Activated CD4-positive, alpha-beta T cell treated with anti-CD3 and anti-CD28 coated beads, Interleukin-2, amount 10 ng/mL, durations not matched to agents 7 days and 5 days (primary cell): ENCODE data around the gene NFIA. TPM values are rescaled to one million over a fixed set of nuclear protein-coding genes. Genes with fewer than 3 reads are reported as not detected.

ENCODE experiments used
- CTCF ChIA-PET: fragments of 350-600 bp; sonication (Branson Sonifier 250); formaldehyde crosslinking; loops from one replicate; lab custom pipeline; 2021; ENCODE audit warnings: antibody characterized with exemption; lab: Charles Lee
- POLR2A ChIA-PET: fragments of 350-600 bp; sonication (Branson Sonifier 250); formaldehyde crosslinking; loops from one replicate; lab custom pipeline; 2021; ENCODE audit warnings: antibody characterized with exemption; lab: Charles Lee
- DNase-seq: peaks from one replicate; pipeline ENCODE4 v3.0.0-alpha.2; 2020
- H3K27ac Mint-ChIP-seq: one replicate; pipeline ENCODE4 v1.8.0; 2021; ENCODE audit warnings: mild to moderate bottlenecking, moderate library complexity, mixed read lengths
- H3K27me3 Mint-ChIP-seq: one replicate; pipeline ENCODE4 v1.8.0; 2021; ENCODE audit warnings: mixed read lengths
- H3K36me3 Mint-ChIP-seq: one replicate; pipeline ENCODE4 v1.8.0; 2021; ENCODE audit warnings: low read depth, mixed read lengths
- H3K4me1 Mint-ChIP-seq: one replicate; pipeline ENCODE4 v1.8.0; 2021; ENCODE audit warnings: mixed read lengths
- H3K4me3 Mint-ChIP-seq: one replicate; pipeline ENCODE4 v1.8.0; 2021; ENCODE audit warnings: mild to moderate bottlenecking, moderate library complexity, mixed read lengths
- H3K9me3 Mint-ChIP-seq: one replicate; pipeline ENCODE4 v1.8.0; 2021; ENCODE audit warnings: mixed read lengths
- total RNA-seq, 2 experiments: library from RNA; stranded (reverse); gene quantifications; one replicate each; pipeline ENCODE4 v1.2.3, GENCODE V29; 2021

The NFIA gene
- total RNA-seq, 2 experiments from 2014 or later, result 0.97 to 1.6 TPM

DNA sequence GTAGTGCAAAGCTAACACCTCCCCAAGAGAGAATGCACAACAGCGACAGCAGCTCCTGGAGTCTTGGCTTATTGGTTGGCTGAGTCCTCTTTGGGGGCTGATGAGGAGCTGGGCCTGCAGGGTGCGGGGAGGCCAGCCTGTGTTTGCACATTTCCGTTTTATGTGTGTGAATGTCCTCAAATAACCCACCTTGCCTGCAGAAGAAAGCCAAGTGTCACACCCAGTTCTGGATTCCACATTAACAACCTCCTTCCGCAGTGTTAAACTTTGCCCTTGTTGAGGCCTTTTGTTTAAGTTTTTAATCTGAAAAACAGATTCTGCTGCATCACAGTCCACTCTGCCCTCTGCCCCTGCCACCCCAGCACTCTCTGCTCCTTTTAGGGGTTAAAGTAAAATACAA lies 368.1 kb downstream of the NFIA start:
- H3K27me3 Mint-ChIP-seq, result peaks cover 2% of the 10 kb centered on the region
- DNase-seq, result no peak
- H3K9me3 Mint-ChIP-seq, result no peaks in the 10 kb centered on the region
- H3K4me3 Mint-ChIP-seq, result no peak overlapping the region
- ChIA-PET CTCF (no interaction called here), POLR2A (interaction anchor here (0.5 kb wide), 1 partner anchor 1446 kb away, joined by 3 read pairs; no protein-coding TSS in a partner anchor)
- no peaks in the 10 kb centered on the region for H3K36me3 Mint-ChIP-seq
- H3K27ac Mint-ChIP-seq, result no peak overlapping the region
- H3K4me1 Mint-ChIP-seq, result peaks cover 6% of the 10 kb centered on the region

DNA sequence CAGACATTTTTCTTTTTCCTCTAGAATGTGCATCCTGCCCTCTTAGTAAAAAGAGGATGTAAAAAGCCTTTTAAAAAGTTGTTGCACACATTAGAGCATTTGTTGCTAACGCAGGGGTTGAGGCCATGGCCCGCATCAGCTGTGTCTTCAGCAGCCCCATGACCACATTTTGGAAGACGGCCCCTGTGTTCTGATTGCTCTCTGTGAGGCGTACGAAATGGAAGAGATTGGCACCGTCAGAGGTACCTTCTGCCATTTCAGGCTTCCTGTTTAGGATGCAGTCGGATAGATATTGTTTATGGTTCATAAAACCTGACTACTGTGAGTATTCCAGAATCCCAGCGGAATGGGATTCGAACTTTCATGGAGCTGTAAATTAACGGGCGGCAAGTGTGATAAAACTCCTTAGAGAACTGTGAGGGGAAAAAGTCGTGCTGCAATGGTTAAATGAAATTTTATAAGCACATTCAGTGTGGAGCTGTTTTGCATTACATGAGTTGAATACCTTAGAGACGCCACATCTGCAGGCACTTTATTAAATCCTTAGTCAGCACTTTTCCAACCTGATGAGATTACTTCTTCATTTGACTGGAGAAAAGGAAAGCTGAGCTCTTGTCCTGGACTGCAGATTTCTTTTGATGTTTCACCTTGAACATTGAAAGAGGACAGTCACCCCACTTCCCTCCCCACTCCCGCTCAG lies 368.7 kb downstream of the NFIA start:
- Mint-ChIP-seq H3K4me3 (no peak overlapping the region), H3K4me1 (peaks cover 6% of the 10 kb centered on the region), H3K9me3 (no peaks in the 10 kb centered on the region), H3K36me3 (no peaks in the 10 kb centered on the region), H3K27me3 (peaks cover 2% of the 10 kb centered on the region), H3K27ac (no peak overlapping the region)
- ChIA-PET POLR2A (interaction anchor here (0.5 kb wide), 1 partner anchor 1446 kb away, joined by 3 read pairs; no protein-coding TSS in a partner anchor), CTCF (no interaction called here)
- no peak for DNase-seq

DNA sequence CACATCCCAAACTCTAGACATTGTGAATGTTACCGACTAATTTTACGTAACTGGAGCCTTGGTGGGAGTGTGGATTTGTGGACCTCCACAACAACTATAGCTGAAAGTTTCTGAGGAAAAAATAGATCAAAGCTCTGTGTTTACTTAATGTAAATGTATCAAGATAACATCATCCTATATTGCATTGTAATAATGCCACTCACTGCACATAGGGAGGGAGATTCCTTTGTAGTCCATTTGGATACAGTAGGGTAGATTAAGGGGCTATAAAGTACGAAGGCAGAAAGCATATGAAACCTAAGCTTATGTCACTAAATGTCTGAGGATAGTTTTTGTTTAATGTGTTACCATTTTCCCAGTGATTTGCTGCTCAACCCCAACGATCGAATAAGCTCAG lies 369.2 kb downstream of the NFIA start:
- CTCF ChIA-PET, result interaction anchor here (0.9 kb wide), 1 partner anchor 473 kb away, joined by 3 read pairs; no protein-coding TSS in a partner anchor
- Mint-ChIP-seq H3K4me3 (no peak overlapping the region), H3K27ac (no peak overlapping the region), H3K27me3 (peaks cover 2% of the 10 kb centered on the region), H3K36me3 (no peaks in the 10 kb centered on the region), H3K9me3 (no peaks in the 10 kb centered on the region), H3K4me1 (peaks cover 6% of the 10 kb centered on the region)
- DNase-seq, result no peak
- POLR2A ChIA-PET, result no interaction called here

DNA sequence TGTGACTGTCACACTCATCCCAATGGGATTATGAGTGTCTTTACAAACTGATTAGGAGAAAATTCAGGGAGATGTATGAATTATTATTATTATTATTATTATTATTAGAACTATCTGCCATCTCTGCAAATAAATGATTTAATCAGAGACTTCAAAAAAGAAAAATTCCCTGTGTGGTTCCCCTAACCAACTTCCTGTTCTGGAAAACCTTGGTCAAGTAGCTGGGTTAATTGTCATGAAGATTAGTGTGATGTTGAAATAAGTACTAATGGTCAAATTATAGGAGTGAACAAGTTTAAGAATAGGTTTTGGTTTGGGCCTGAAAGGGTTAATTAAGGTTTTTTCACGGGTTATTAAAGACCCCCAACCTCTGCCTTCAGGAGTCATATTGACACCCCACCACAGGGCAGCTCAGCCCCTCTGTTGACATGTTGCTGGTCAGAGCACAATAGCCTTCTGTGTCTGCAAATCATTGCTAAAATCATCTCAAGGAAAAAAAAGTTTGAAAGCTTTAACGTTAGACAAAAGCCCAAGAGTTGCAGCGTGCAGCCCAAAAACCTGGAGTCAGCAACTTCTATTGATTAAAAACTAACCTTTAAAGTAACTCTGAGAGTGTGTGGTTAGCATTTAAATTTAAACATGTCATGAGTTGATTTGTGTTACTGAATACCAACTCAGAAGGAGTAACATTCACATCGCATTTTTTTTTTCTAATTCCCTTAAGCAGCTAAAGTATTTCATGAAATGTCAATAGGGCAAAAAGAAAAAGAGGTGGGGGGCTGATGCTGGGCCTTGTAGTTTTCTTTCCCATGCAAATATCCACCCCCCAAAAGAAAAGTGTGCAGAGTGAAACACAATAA lies 370.0 kb downstream of the NFIA start:
- no peaks in the 10 kb centered on the region for H3K9me3 Mint-ChIP-seq
- ChIA-PET POLR2A (no interaction called here), CTCF (interaction anchor here (0.6 to 1.0 kb wide), 4 partner anchors 253 to 630 kb away, joined by 3 to 5 read pairs (median 3); no protein-coding TSS in a partner anchor)
- peaks cover 6% of the 10 kb centered on the region for H3K4me1 Mint-ChIP-seq
- DNase-seq, result no peak
- H3K4me3 Mint-ChIP-seq, result no peak overlapping the region
- H3K36me3 Mint-ChIP-seq, result no peaks in the 10 kb centered on the region
- no peak overlapping the region for H3K27ac Mint-ChIP-seq
- H3K27me3 Mint-ChIP-seq, result peaks cover 2% of the 10 kb centered on the region

DNA sequence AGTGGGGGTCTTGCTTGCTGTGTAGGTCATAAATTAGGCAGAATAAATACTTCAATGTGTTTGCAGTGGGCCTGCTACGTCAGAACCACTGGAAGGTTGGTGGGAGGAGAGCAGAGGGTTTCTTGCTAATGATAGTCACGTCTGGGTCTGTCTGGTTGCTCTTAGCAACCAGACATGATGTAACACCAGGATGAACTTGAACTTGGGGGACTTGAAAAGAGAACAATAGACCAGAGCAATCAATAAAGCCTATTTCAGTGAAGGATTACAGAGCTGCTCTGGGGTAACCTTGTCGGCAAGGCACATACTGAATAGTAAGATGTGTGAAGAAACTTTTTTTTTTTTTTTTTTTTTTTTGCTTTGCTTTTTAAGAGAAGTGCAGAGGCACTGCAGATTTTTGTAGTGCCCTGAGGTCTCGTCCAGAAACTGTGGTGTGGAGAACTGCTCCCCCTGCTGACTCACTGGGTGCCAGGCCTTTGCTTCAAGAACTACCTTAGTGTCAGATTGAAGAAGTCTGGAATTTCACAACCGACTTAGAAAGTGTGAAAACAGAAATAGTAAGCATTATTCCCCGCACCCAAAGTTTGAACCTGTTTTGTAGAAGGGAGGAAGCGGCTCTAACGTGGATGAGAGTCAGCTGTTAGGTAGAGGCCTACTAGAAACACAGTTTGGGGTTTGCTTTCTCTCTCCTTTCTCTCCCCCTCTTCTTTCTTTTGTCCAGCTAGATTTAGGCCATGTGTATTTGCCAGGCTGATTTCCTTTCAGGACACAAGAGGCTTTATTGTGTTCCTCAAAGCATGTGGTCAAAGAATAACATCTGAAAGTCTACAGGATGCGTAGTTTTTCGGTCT lies 371.0 kb downstream of the NFIA start:
- DNase-seq, result peak; percentile 70
- peaks cover 6% of the 10 kb centered on the region for H3K4me1 Mint-ChIP-seq
- H3K9me3 Mint-ChIP-seq, result no peaks in the 10 kb centered on the region
- H3K27ac Mint-ChIP-seq, result peak overlapping the region; percentile 13
- H3K36me3 Mint-ChIP-seq, result no peaks in the 10 kb centered on the region
- peaks cover 2% of the 10 kb centered on the region for H3K27me3 Mint-ChIP-seq
- H3K4me3 Mint-ChIP-seq, result no peak overlapping the region
- POLR2A ChIA-PET, result no interaction called here
- CTCF ChIA-PET, result interaction anchor here (0.6 to 1.0 kb wide), 6 partner anchors 10 to 629 kb away, joined by 3 to 5 read pairs (median 4); no protein-coding TSS in a partner anchor

DNA sequence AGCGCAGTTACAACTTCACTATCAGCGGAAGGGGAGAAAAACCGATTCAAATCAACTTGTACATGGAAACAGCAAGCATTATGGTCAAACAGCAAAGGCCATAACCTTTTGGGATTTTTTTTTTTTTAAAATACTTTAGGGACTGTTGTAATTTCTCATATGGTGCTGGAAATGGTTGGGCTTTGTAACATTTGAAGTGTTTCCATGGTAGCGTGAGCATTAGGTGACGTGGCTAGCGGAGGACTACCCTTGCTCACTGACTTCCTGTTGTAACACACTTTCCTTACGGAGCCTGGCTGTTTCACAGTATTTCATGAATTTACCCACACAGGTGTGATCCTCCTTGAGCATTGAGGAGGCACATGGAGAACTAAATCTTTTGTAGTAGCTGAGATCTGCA lies 373.0 kb downstream of the NFIA start:
- no peaks in the 10 kb centered on the region for H3K36me3 Mint-ChIP-seq
- no peak overlapping the region for H3K4me3 Mint-ChIP-seq
- H3K27ac Mint-ChIP-seq, result no peak overlapping the region
- no peak for DNase-seq
- H3K4me1 Mint-ChIP-seq, result peaks cover 6% of the 10 kb centered on the region
- H3K27me3 Mint-ChIP-seq, result peaks cover 2% of the 10 kb centered on the region
- CTCF ChIA-PET, result no interaction called here
- no peaks in the 10 kb centered on the region for H3K9me3 Mint-ChIP-seq
- POLR2A ChIA-PET, result no interaction called here

DNA sequence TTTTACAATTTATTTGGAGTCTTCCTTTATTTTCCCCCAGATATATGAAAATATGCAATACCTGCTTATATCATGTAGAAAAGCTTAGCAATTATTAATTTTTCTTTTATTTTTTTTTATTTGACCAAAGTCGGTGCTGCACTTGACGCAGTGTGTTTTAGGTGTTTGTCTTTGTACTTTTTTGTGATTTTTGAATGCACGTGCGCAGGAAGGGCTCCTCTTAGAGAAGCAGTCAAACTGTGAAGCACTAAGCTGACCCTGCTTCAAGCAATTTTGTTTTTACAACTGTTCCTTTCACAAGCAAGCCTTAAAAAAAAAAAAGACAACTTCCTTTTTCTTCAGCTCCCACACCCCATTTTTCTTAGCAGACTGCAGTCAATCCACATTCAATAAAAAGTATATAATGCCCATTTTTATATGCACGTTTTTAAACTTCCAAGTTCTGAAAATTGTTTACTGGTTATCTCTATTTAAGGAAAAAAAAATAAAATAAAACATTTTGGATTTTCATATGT lies 375.2 kb downstream of the NFIA start:
- Mint-ChIP-seq H3K36me3 (no peaks in the 10 kb centered on the region), H3K4me3 (no peak overlapping the region), H3K4me1 (peaks cover 6% of the 10 kb centered on the region), H3K27me3 (no peaks in the 10 kb centered on the region), H3K9me3 (no peaks in the 10 kb centered on the region), H3K27ac (no peak overlapping the region)
- DNase-seq, result no peak
- CTCF ChIA-PET, result no interaction called here
- POLR2A ChIA-PET, result no interaction called here

DNA sequence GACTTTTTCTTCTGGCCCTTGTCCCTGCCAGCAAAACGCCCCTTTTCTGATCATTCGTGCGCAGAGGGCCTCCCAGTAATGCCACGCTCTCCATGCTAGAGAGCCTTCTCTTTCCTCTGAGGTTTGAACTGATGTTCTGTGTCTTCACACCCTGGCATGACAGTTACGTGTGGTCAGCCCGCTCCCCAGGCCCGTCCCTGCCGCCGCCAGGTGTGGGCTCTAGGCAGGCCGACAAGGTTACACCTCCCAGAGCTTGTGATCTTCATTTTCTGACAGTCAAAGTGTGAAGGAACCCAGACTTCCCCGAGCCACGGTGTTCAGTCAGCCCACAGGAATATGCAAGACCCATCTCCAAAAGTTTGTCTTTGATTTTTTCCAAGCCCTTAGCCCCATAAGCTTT lies 377.0 kb downstream of the NFIA start:
- Mint-ChIP-seq H3K4me1 (peaks cover 4% of the 10 kb centered on the region), H3K36me3 (no peaks in the 10 kb centered on the region), H3K27ac (no peak overlapping the region), H3K4me3 (no peak overlapping the region), H3K27me3 (no peaks in the 10 kb centered on the region), H3K9me3 (no peaks in the 10 kb centered on the region)
- ChIA-PET POLR2A (no interaction called here), CTCF (no interaction called here)
- DNase-seq, result no peak

DNA sequence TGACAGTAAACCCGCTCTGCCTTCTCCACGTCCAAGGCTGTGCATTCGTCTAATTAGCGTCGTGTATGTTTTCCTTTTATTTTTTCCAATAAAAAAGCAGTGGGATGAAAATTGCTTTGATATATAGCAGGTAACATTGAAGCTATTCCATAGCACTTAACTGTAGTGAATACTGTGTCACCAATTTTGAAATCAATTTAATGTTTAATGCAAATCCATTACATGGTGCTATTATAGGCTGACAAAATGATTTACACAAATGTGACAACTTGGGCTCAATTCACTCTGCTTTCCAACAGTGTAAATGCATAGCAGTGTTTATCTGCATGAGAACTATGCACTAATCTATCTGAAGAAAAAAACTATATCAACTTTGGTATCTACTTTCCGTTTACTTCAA lies 377.8 kb downstream of the NFIA start:
- POLR2A ChIA-PET, result no interaction called here

DNA sequence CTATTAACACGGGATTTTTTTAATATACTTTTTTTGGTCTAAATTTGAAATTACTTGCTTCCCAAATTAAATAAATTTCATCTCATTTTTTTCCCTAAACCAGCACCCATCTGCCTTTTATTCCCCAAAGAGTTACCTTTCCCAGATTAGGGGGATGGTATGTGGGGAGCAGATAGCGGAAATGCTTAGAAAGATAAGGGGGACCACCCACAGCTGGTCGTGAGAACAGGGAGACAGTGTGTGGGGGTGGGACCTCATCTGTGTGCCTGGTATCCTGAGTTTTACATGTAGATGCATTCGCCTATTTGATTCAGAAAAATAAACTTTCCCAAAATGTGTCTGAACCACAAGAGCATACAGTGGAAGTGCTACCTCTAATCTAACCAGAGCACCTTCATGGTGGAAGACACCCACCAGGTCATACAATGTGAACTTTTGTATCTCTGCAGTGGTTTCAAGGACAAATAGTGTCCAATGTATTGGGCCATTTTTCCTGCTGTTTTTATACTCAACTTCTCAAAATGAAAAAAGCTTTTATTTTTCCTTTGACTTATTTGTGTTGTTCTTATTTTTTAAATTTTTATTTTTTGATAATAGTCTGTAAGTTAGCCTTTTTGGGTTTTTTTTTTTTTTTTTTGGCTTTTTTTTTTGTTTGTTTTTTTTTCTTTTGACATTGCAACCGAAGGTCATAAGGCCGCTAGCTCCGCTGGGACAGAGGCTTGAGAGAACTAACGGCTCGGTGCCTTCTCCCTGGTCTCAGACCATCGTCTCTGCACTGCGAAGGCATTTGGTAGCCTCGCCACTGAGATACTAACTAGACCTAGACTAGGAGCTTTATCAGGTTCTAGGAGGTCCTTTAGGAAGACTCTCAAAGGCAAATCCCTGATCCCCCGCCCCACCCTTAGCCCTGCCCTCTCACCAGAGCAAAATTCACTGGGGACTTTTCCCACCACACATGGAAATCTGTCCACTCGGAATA lies 379.3 kb downstream of the NFIA start:
- ChIA-PET CTCF (interaction anchor here (1.5 kb wide), 1 partner anchor 412 kb away, joined by 3 read pairs; no protein-coding TSS in a partner anchor), POLR2A (no interaction called here)

More for the DNA sequence above, 377.8 kb downstream of the NFIA start:
- Mint-ChIP-seq H3K27ac (no peak overlapping the region), H3K27me3 (no peaks in the 10 kb centered on the region), H3K36me3 (no peaks in the 10 kb centered on the region), H3K9me3 (no peaks in the 10 kb centered on the region), H3K4me1 (peaks cover 4% of the 10 kb centered on the region), H3K4me3 (no peak overlapping the region)
- DNase-seq, result no peak
- CTCF ChIA-PET, result no interaction called here

DNA sequence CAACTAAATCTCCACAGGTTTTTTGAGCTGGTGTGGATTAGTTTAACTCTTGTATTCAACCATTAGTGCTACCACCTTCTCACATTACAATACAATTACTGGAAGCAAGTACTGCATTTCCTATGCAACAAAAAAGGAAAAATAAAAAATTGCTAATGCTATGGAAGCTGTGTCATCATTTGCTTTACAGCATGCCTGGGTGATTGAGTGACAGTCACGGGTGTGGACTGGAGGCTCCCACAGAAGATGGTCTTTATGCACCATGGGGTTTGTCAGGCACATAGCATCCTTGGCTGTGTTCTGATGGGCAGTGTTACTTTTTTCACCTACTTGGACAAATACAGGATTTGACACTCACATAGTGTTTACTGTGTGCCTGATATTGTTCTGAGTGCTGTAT lies 380.3 kb downstream of the NFIA start:
- ChIA-PET POLR2A (no interaction called here), CTCF (interaction anchor here (1.5 kb wide), 1 partner anchor 413 kb away, joined by 3 read pairs; no protein-coding TSS in a partner anchor)
- no peak for DNase-seq
- Mint-ChIP-seq H3K27me3 (no peaks in the 10 kb centered on the region), H3K9me3 (no peaks in the 10 kb centered on the region), H3K4me1 (peaks cover 4% of the 10 kb centered on the region), H3K36me3 (no peaks in the 10 kb centered on the region), H3K27ac (no peak overlapping the region), H3K4me3 (no peak overlapping the region)

More for the DNA sequence above, 379.3 kb downstream of the NFIA start:
- Mint-ChIP-seq H3K9me3 (no peaks in the 10 kb centered on the region), H3K36me3 (no peaks in the 10 kb centered on the region), H3K4me3 (no peak overlapping the region), H3K27me3 (no peaks in the 10 kb centered on the region), H3K4me1 (peaks cover 4% of the 10 kb centered on the region), H3K27ac (no peak overlapping the region)
- no peak for DNase-seq
